ENCODE measurements around the gene KIAA1671. TPM values are rescaled to one million over a fixed set of nuclear protein-coding genes. Genes with fewer than 3 reads are reported as not detected.

Gene KIAA1671
- total RNA-seq, 4 donors from 2014 or later = 14.2 to 34.2 (median 22.6) TPM

GRCh38 chr22:25002241-25002985, 49.9 kb downstream of the KIAA1671 start:
- DNase-seq (ENCODE audit: extremely low spot score) = no peak
- H3K27ac ChIP-seq (replicated peaks in 1 of 4) = peak overlapping the region in 2 of 4 donors; percentile 37 to 48
- H3K4me1 ChIP-seq = peaks cover 9 to 10% (median 9%) of the 10 kb centered on the region in 4 donors
- no peak overlapping the region for H3K4me3 ChIP-seq
- TF ChIP-seq POLR2A (IDR thresholded peaks at IDR 0.05; ENCODE audit: low read depth) (no peak), CTCF (IDR thresholded peaks at IDR 0.05) (no peak), POLR2AphosphoS5 (IDR thresholded peaks at IDR 0.05) (no peak), EP300 (IDR thresholded peaks at IDR 0.05) (no peak)
- no peaks in the 10 kb centered on the region for H3K36me3 ChIP-seq
- intact Hi-C loops (cut with DNase I) = no loop called here
- 25% methylated on average over 1 of the region's 1 CpG for WGBS
- no peaks in the 10 kb centered on the region for H3K27me3 ChIP-seq
- H3K9me3 ChIP-seq = no peaks in the 10 kb centered on the region

- peaks cover 7 to 15% (median 12%) of the 10 kb centered on the region in 4 donors for H3K4me1 ChIP-seq
- no peaks in the 10 kb centered on the region for H3K9me3 ChIP-seq
- TF ChIP-seq POLR2A (IDR thresholded peaks at IDR 0.05; ENCODE audit: low read depth) (no peak), CTCF (IDR thresholded peaks at IDR 0.05) (no peak), POLR2AphosphoS5 (IDR thresholded peaks at IDR 0.05) (no peak), EP300 (IDR thresholded peaks at IDR 0.05) (no peak)
- no peak for DNase-seq (ENCODE audit: extremely low spot score)
- no peaks in the 10 kb centered on the region for H3K36me3 ChIP-seq
- H3K27ac ChIP-seq (replicated peaks in 1 of 4) = no peak overlapping the region
- intact Hi-C loops (cut with DNase I) = no loop called here
- no peak overlapping the region for H3K4me3 ChIP-seq
- WGBS = 78% methylated on average over 4 of the region's 4 CpGs
- no peaks in the 10 kb centered on the region for H3K27me3 ChIP-seq
Observed at GRCh38 chr22:25006354-25006753, 53.8 kb downstream of the KIAA1671 start.

- Histone ChIP-seq H3K27ac (replicated peaks in 1 of 4) (no peak overlapping the region), H3K4me3 (no peak overlapping the region), H3K4me1 (peaks cover 0 to 12% (median 7%) of the 10 kb centered on the region in 4 donors), H3K27me3 (no peaks in the 10 kb centered on the region), H3K36me3 (no peaks in the 10 kb centered on the region), H3K9me3 (no peaks in the 10 kb centered on the region)
- no peak for DNase-seq (ENCODE audit: extremely low spot score)
- no peak for TF ChIP-seq CTCF (IDR thresholded peaks at IDR 0.05)
- no peak for TF ChIP-seq POLR2AphosphoS5 (IDR thresholded peaks at IDR 0.05)
- TF ChIP-seq EP300 (IDR thresholded peaks at IDR 0.05) = no peak
- TF ChIP-seq POLR2A (IDR thresholded peaks at IDR 0.05; ENCODE audit: low read depth) = no peak
- 83% methylated on average over 10 of the region's 10 CpGs for WGBS
- intact Hi-C loops (cut with DNase I) = no loop called here
Observed at GRCh38 chr22:25007444-25008106, 55.1 kb downstream of the KIAA1671 start.

- no peak overlapping the region for H3K27ac ChIP-seq (replicated peaks in 1 of 4)
- H3K4me1 ChIP-seq = peaks cover 0 to 23% (median 15%) of the 10 kb centered on the region in 4 donors
- no peak overlapping the region for H3K4me3 ChIP-seq
- H3K36me3 ChIP-seq = no peaks in the 10 kb centered on the region
- 60% methylated on average over 1 of the region's 2 CpGs for WGBS
- H3K27me3 ChIP-seq = no peaks in the 10 kb centered on the region
- intact Hi-C loops (cut with DNase I) = no loop called here
- H3K9me3 ChIP-seq = no peaks in the 10 kb centered on the region
- TF ChIP-seq POLR2AphosphoS5 (IDR thresholded peaks at IDR 0.05) = no peak
- TF ChIP-seq EP300 (IDR thresholded peaks at IDR 0.05) = no peak
- no peak for TF ChIP-seq CTCF (IDR thresholded peaks at IDR 0.05)
- no peak for TF ChIP-seq POLR2A (IDR thresholded peaks at IDR 0.05; ENCODE audit: low read depth)
- no peak for DNase-seq (ENCODE audit: extremely low spot score)
Observed at GRCh38 chr22:25008666-25009065, 56.1 kb downstream of the KIAA1671 start.

Data from esophagus muscularis mucosa (tissue), 4 donors.